GM10847 (cell line): ENCODE results near the gene ZDHHC8.

ENCODE experiments used
- POLR2A ChIP-seq: IDR thresholded peaks from 2 replicates; pipeline ENCODE4 v1.6.1; 2011; ENCODE audit not compliant: insufficient read length; ENCODE audit errors: extremely low read depth

Gene ZDHHC8, protein sequence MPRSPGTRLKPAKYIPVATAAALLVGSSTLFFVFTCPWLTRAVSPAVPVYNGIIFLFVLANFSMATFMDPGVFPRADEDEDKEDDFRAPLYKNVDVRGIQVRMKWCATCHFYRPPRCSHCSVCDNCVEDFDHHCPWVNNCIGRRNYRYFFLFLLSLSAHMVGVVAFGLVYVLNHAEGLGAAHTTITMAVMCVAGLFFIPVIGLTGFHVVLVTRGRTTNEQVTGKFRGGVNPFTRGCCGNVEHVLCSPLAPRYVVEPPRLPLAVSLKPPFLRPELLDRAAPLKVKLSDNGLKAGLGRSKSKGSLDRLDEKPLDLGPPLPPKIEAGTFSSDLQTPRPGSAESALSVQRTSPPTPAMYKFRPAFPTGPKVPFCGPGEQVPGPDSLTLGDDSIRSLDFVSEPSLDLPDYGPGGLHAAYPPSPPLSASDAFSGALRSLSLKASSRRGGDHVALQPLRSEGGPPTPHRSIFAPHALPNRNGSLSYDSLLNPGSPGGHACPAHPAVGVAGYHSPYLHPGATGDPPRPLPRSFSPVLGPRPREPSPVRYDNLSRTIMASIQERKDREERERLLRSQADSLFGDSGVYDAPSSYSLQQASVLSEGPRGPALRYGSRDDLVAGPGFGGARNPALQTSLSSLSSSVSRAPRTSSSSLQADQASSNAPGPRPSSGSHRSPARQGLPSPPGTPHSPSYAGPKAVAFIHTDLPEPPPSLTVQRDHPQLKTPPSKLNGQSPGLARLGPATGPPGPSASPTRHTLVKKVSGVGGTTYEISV

DNA sequence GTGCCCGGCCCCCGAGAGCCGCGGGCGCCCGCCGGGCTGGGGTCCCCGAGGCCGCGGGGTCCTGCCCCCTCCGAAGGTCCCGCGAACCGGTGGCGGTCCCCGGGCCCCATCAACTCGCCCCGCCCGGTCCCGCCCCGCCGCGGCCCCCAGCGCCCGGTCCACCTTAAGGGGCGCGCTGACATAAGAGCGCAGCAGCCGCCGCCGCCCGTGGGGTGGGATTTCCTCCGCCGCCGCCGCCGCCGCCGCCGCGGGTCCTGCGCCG lies at the start of gene ZDHHC8:
ZDHHC8 (plus strand) TSS at position 208 of the 262 bp plus-strand sequence. CDS start 144 bp downstream, outside the sequence.
- TF ChIP-seq POLR2A = no peak

DNA sequence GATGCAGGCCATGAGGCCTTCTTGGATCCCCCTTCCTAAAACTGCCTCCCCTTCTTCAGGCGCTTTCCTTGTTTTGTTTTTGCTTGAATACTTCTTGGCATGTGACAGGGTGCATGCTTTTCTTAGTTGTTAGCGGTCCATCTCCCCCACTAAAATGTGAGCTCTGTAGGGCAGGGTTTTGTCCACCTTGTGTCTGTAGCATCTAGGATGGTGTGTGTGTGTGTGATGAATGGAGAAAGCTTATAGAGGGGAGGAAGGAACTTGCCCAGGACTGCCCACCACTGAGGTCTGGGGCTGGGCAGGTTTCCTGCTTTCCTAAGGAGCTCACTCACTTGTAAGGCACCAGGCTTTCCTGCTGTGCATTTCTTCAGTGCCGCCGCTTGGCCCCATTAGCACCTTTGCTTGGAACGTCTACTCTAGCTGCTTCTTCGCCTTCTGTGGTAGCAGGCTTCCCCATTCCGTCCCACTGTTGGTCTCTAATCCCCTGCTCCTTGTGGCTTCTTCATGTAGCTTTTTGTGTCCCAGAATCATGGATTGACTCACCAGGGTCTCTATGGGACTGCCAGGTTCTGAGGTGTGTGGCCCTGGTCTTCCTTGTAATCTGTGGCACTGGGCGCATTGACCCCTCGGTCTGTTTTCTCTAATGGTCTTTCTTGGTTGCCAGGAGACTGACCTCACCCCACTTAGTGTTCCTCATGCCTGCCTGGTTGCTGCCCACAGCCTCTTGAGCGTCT lies 48.3 kb upstream of the ZDHHC8 start:
- no peak for TF ChIP-seq POLR2A

DNA sequence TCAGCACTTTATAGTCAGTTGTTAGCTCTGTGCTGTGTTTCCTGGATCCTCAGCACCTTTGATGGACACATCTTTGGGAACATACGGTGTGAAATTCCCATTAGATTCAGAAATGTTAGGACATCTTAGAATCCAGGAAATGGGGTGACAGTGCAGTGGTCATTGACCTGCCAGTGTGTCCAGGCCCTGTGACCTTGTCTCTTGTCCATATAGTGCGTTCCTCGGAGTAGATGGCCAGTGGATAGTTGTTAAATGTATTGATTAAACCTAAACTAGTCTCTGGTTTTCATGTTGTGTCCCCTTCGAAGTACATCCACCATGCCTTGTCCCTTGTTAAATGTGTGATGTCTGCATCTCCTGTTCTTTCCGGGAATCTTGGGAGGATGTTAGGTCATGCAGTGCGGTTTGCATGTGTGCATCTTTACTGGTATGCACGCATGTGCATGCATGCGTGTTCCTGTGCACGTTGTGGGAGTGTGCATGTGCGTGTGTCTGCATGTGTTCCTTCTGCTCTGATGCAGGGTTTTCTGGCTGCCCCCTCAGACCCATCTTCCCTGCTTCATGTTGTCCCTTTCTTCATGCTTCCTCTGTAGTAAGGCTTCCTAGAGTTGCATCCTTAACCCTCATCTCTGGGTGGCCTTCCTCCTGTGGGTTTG lies 47.6 kb upstream of the ZDHHC8 start:
- no peak for TF ChIP-seq POLR2A

DNA sequence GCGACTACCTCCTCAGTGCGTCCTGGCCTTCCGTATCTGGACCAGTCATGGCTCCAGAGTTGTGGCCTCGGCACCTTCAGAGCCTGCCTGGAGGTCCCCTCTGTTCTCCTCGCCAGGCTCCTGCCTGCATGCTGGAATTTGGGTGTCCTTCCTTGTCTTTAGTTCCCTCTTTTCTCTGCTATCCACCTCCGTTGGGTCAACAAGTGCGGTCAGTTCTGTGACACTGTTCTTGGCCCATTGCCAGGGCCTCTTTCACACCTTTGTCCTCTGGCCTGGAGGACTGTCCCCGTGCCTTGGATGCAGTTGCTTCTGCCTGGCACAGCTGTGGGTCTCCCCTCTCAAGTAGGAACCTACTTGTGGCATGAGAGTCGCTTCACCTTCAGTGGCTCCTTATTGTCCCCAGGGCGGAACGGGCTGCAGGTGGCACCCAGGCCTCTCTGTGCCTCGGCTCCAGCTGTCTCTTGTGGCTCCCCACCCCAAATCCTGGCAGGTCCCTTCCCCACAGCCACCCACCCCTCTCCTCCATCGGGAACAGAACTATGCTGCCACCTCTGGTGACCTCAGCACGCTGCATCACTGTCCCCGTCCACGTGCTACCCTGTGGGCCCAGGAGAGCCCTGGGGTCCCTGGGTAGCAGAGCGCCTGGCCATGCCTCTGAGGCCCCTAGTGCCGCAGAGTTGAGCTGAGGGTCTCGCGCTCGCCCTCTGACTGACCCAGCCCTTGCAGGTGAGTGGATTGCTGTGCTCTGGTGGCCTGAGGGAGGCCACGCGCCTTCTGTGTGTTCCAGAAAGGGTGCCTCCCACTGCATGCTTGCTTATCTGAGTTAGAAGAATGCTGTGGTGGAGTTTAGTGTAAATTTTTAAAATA lies 46.8 kb upstream of the ZDHHC8 start:
- TF ChIP-seq POLR2A = no peak

DNA sequence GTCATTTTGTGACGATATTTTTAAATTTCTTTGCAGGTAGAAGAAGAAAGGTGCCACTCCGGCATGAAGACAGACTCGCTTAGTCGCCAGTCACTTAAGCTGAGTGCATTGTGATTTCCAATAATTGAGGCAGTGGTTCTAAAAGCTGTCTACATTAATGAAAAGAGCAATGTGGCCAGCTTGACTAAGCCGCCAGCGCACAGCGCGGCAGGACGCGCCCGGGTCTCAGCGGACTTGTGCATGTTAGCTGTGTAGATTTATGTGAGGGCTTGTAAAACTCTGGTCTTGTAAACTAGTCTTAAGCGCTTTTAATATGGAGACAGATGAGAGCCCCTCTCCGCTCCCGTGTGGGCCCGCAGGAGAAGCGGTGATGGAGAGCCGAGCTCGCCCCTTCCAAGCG lies 46.0 kb upstream of the ZDHHC8 start:
- TF ChIP-seq POLR2A = no peak

DNA sequence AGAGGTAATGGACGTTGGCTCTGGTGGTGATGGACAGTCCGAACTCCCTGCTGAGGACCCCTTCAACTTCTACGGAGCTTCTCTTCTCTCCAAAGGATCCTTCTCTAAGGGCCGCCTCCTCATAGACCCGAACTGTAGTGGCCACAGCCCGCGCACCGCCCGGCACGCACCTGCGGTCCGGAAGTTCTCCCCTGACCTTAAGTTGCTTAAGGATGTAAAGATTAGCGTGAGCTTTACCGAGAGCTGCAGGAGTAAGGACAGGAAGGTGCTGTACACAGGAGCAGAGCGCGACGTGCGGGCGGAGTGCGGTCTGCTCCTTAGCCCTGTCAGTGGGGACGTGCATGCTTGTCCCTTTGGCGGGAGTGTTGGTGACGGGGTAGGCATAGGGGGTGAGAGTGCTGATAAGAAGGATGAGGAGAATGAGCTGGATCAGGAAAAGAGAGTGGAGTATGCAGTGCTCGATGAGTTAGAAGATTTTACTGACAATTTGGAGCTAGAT lies 45.5 kb upstream of the ZDHHC8 start:
- TF ChIP-seq POLR2A = no peak

DNA sequence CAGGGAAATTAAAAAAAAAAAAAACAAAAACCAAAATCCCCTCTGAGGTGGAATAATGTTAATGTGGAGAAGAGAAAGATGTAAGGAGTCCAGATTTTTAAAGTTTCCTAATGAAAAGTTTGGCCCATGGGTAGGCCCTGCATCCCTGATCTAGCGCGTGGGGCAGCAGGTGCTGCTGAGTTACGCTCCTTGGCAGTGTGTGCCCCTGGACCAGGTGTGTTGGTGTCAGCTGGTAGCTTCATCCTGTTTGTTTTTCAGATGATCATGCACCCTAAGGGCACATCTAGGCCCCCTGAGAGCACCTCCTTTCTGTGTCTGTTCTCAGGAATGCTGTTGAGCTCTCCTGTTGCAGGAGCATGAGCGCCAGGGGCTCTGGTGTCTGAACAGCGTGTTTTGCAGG lies 44.8 kb upstream of the ZDHHC8 start:
- no peak for TF ChIP-seq POLR2A

DNA sequence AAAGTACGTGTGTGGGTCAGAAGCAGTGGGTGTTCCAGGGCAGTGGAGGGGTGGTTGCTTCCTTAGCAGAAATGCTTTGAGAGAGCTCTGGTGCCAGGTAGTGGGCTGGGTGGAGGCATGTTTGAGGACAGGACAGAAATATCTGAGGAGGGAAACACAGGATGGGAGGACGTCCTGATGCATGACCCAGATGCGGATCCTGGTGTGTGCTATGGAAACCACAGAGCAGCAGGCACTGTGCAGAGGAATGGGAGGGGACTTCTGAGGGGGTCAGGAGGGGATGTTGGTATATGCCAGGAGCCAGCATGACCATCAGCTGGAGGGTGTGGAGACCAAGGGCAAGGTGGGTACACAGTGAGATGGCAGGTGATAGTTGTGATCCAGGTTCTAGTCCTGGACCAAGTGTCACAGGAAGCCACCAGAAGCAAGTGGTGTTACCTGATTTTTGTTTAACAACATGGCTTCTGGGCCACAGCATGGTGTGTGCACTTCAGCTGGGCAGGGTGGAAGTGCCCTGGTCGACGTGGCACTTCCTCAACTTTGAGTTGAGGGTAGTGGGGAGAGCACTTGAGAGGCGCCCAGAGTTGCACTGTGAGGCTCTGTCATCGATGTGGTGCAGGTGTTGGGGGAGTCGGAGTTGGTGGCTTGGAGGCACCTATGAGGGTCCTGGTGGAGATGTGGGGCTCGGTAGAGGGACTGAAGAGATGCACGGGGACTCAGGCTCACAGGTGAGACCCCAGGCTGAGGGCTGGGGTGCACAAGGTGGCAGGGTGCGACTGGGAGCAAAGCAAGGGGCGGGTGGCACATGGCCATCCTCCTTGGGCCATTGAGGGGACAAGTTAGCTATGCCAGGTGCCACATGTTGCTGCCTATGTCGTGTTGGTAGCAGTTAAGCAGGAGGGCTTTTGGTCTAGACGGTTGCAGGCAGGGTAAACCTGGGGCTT lies 44.0 kb upstream of the ZDHHC8 start:
- no peak for TF ChIP-seq POLR2A

DNA sequence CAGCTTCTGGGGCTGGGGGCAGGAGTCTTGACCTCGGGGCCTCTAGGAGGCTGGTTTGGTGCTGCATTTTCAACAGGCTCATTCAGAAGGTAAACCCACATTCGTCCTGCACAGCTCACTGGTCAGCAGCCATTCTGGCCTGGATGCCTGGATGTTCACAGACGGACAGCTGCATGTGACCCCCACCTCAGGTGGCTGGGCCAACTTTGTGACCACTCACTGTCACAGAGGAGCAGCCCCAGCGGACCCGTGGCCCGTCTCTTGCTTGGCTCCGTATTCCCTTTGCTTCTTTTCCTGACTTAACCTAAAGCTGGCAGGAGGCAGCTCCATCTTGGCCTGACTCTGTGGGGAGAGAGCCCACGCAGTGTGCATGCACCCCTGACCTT lies 43.3 kb upstream of the ZDHHC8 start:
- TF ChIP-seq POLR2A = no peak

DNA sequence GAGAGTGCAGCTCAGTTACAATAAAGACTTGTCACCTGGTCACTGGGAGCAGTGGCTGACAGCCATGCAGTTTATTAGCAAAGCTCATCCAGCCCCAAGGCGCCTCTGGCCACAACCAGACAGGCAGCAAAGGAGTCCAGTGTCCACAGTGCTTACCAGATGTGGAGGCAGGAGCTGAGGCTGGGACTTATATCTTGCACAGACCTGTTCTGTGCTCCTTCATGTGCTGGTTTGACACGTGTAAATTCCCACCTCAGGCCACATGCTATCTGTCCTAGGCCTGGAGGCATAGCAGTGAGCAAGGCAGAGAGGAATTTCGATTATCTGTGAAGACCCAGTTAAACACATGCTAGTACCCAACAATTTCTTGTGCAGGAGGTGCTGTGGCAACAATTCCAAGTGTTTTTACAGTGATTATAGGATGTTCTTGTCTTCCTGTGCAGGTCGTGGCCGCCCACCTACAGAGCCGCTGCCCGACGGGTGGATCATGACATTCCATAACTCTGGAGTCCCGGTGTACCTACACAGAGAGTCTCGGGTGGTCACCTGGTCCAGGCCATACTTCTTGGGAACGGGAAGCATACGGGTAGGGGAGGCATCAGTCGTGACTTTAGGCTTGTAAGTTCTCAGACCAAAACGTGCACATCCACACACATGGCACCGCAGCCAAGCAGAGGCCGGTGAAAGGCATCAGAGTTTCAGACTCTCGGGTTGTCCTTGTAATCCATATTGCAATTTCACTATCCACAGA lies 42.2 kb upstream of the ZDHHC8 start:
- no peak for TF ChIP-seq POLR2A

DNA sequence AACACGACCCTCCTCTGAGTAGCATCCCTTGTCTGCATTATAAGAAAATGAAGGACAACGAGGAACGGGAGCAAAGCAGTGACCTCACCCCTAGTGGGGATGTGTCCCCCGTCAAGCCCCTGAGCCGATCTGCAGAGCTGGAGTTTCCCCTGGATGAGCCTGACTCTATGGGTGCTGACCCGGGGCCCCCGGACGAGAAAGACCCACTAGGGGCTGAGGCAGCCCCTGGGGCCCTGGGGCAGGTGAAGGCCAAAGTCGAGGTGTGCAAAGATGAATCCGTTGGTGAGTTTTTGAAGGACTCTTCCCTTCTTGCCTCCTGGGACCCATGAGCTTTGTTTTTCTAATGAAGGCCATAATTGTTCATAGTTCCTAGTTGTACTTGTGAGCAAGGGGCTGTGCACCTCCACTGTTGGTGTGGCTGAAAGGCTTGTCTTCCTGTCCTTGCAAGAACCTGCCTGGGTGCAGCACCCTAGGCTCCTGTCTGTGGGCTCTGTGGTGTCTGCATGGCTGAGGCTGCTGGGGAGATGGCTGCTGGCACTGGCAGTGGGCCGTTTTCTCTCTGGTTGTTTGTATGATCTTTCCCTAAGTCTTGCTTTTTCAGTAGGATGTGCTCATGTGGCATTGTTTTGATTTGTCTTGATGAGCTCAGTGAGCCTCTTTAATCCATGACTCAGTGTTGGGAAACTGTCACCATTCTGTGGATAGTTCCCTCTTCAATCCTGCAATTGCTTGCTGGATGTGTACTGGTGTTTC lies 41.5 kb upstream of the ZDHHC8 start:
- TF ChIP-seq POLR2A = no peak

DNA sequence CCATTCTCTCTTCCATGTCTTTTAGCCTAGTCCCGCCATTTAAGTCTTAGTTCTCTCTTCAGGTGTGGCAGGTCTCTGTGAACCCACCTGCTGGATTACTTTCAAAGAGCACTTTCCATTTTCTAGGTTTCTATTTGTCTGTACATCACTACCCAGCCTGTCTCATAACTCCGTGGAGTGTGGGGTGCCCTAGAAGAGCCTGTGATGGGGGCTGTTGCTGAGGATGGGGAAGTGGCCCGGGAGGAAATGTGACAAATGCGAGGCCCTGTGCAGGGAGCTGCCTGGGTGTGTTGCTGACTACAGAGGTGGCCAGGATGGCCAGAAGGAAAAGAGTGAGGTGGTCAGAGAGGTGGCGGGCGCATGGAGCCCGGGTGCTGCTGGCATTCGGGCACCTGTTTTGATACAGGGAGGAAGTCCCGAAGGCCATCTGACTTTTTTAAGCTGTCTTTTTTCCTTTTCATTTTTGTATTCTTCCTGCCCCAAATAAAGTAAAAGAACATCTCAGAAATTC lies 40.8 kb upstream of the ZDHHC8 start:
- TF ChIP-seq POLR2A = no peak
